SK-N-MC (cell line): ENCODE results near the gene FAM193B.

Experiments used
- FOXP2 ChIP-seq: optimal IDR thresholded peaks from 2 replicates; pipeline ENCODE3; 2011; ENCODE audit warnings: mild to moderate bottlenecking, moderate library complexity; ENCODE audit not compliant: insufficient read depth; ENCODE audit errors: extremely low read length, control extremely low read depth
- POLR2AphosphoS5 ChIP-seq: IDR thresholded peaks from 2 replicates; pipeline ENCODE4 v1.6.1; 2012; ENCODE audit warnings: mild to moderate bottlenecking, low read depth, low read length, borderline replicate concordance

DNA sequence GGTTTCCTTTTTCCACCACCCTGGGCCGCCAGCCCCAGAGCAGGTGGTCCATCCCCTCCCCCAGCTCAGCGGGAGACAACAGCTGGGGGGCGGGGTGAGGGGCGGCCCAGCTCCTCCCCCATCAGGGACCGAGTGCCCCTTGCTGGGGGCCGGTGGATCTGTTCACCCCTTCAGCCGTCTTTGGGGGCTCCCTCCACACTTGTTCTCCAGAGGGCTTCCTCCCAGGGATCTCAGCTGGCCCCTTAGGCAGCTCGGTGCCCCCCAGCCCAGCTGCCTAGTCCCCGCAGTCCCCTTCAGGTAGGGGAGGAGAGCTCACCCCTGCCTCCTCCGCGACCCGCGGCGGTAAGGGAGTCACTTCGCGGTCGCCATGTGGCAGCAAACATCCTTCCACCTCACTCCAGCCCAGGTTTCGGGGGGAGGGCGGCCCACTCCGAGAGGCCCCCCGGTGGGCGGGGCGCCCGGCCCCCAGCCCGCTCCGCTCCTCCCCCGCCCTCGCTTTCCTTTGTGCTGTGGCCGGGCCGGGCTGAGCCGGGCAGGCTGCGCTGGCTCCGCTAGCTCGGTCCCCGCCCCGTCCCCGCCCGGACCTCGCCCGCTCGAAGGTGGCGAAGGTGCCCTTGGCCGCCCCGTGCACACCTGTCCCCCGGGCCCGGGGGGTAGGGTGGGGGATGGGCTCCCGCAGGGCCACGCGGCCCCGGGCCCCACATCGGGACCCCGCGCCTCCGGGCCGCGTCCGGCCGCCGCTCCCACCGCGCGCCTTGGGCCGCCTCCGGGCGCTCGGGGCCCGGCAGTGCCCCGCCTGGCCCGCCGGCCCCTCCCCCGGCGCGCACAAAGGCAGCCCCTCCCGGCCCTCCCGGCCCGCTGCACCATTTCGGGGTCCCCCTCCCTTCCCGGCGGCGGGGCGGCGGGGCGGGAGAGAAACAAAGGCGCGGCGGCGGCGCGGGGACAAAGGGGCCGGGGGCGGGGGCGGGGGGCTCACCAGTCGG, 81.6 kb downstream of the FAM193B start:
- TF ChIP-seq FOXP2: no peak
- no peak for TF ChIP-seq POLR2AphosphoS5
